ENCODE data around the gene PRICKLE2. TPM values are rescaled to one million over a fixed set of nuclear protein-coding genes. Genes with fewer than 3 reads are reported as not detected.
A peak's percentile ranks its signal among the peaks of the same experiment; 100 is the strongest.

PRICKLE2 gene
- total RNA-seq, 4 donors from 2014 or later = 26.2 to 87.3 (median 47.9) TPM

DNA sequence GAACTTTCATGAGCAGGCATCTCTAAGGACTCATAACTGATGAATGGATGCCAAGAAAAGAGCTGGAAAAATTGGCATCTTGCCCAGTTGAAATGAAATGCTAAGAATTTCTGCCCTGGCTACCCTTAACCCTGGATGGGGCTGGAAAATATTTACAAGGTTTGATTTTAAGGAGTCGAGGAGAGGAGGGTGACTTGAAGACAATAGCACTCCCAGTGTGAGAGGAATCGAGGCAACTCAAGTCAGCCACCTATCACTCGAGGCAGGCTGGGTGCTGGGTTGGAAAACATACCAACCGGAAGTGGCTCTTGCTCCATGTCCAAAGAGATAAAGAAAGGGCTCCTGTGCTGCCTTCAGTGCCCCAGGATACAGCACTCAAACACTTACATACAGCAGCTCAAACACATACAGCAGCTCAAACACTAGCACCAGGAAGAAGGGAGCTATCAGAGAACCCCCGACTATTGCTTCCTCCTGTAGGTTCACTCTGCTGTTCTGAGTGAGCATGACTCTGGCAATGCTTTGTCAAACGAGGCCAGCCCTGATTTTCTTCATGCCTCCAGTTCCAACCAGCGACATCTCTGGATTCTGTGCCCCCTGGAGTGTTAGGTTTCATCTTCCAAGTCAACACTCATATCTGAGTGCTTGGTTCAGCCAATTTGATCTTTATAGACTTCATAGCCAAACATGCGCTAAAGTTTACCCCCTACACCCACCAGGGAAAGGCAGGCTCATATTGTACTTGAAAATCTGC, 4.9 kb downstream of the PRICKLE2 start:
- Histone ChIP-seq H3K4me3 (no peak overlapping the region), H3K4me1 (peaks cover 20 to 30% of the 10 kb centered on the region in 2 donors), H3K27me3 (no peaks in the 10 kb centered on the region), H3K27ac (peak overlapping the region; percentile 76 to 87), H3K9me3 (no peaks in the 10 kb centered on the region), H3K36me3 (no peaks in the 10 kb centered on the region)
- intact Hi-C loops (cut with DNase I; ENCODE audit: low total_unique reads) = no loop called here
- DNase-seq = no peak
- no peak for TF ChIP-seq POLR2A (IDR thresholded peaks at IDR 0.05)
- TF ChIP-seq, protein P1, sequence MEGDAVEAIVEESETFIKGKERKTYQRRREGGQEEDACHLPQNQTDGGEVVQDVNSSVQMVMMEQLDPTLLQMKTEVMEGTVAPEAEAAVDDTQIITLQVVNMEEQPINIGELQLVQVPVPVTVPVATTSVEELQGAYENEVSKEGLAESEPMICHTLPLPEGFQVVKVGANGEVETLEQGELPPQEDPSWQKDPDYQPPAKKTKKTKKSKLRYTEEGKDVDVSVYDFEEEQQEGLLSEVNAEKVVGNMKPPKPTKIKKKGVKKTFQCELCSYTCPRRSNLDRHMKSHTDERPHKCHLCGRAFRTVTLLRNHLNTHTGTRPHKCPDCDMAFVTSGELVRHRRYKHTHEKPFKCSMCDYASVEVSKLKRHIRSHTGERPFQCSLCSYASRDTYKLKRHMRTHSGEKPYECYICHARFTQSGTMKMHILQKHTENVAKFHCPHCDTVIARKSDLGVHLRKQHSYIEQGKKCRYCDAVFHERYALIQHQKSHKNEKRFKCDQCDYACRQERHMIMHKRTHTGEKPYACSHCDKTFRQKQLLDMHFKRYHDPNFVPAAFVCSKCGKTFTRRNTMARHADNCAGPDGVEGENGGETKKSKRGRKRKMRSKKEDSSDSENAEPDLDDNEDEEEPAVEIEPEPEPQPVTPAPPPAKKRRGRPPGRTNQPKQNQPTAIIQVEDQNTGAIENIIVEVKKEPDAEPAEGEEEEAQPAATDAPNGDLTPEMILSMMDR (IDR thresholded peaks at IDR 0.05) = no peak

DNA sequence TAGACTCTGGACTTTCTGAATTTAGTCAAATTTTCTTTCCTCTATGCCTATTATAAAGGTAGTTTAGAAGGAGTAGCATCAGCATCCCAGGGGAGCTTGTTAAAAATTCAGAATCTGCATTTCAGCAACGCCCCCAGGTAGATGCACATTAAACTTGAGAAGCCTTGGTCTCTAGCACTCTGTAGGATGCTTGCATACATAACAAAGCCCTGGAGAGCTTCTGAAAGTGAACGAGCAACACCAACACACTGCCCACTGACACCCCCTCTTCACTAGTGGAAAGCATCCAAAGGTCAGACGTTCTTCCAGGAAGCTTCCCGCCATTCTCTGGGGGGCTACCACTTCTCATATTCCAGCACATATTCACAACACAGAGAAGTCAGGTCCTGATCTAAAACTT, 6.5 kb downstream of the PRICKLE2 start:
- no peaks in the 10 kb centered on the region for H3K27me3 ChIP-seq
- peaks cover 17 to 34% of the 10 kb centered on the region in 2 donors for H3K4me1 ChIP-seq
- no peak for DNase-seq
- no peaks in the 10 kb centered on the region for H3K36me3 ChIP-seq
- no peak for TF ChIP-seq POLR2A (IDR thresholded peaks at IDR 0.05)
- TF ChIP-seq, protein P1 (IDR thresholded peaks at IDR 0.05) = no peak
- intact Hi-C loops (cut with DNase I; ENCODE audit: low total_unique reads) = no loop called here
- no peak overlapping the region for H3K4me3 ChIP-seq
- H3K27ac ChIP-seq = peak overlapping the region; percentile 76 to 87
- no peaks in the 10 kb centered on the region for H3K9me3 ChIP-seq

DNA sequence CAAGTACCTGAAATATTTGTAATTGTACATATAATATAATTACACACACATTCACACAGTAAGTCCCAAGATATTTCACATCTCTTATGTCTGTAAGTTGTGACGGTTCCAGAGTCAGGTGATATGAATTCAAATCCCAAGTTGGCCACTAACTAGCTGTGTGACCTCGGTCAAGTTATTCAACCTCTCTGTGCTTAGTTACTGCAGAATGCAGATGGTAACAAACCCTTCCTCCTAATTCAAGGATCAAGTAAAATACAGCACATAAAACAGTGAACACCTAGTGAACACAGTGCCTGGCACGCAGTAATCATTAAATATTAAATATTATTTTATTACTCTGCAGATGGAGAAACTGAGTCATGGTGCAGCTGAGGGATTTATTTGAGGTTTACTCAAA, 6.9 kb downstream of the PRICKLE2 start:
- DNase-seq = no peak
- Histone ChIP-seq H3K36me3 (no peaks in the 10 kb centered on the region), H3K27ac (peak overlapping the region; percentile 85 to 87), H3K4me1 (peaks cover 21 to 30% of the 10 kb centered on the region in 2 donors), H3K4me3 (no peak overlapping the region), H3K9me3 (no peaks in the 10 kb centered on the region), H3K27me3 (no peaks in the 10 kb centered on the region)
- intact Hi-C loops (cut with DNase I; ENCODE audit: low total_unique reads) = no loop called here
- TF ChIP-seq, protein P1 (IDR thresholded peaks at IDR 0.05) = no peak
- TF ChIP-seq POLR2A (IDR thresholded peaks at IDR 0.05) = no peak

DNA sequence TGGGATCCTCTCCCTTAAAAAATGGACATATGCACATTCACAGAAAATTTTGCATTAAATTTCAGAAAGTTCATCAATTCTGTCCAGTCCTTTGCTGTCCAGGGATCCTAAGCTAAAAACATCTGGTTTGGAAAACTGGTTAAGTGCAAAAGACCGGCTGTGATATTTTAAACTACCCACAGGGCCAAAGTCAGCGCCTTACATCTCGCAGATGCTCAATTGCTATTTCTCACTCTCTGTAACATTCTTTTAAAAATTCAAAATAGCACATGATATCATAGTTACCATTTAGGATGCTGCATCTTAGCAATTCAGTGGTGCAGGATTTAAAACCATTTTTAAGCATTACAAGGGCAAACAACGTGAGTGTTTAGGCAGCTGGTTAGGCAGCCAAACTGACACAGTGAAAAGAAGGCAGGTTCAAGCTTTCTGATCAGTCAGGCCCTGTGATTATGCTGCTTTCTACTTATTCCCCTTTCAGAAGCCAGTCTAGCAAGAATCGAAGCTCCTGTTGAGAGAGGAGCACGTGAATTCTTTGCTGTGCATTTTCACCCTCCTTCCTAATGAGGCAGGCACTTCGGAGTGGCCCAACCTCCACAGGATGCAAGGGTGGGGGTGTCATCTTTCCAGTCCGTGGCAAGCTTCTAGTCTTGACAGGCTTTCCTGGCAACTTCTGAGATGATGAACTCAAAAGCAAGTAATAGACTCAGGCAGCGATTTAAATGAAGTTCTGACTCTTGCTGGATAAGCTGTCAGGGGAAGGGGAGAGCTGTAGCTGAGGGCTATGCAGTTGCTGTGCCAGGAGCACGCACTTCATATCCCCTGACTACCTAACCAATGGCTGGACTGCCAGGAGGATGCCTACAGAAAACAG, 8.8 kb downstream of the PRICKLE2 start:
- peak in 1 of 2 donors; percentile 45 for DNase-seq
- intact Hi-C loops (cut with DNase I; ENCODE audit: low total_unique reads) = no loop called here
- peaks cover 18 to 21% of the 10 kb centered on the region in 2 donors for H3K4me1 ChIP-seq
- H3K9me3 ChIP-seq = no peaks in the 10 kb centered on the region
- H3K4me3 ChIP-seq = no peak overlapping the region
- H3K27me3 ChIP-seq = no peaks in the 10 kb centered on the region
- TF ChIP-seq POLR2A (IDR thresholded peaks at IDR 0.05) = no peak
- TF ChIP-seq, protein P1 (IDR thresholded peaks at IDR 0.05) = no peak
- H3K27ac ChIP-seq = peak overlapping the region; percentile 85 to 92
- H3K36me3 ChIP-seq = no peaks in the 10 kb centered on the region

DNA sequence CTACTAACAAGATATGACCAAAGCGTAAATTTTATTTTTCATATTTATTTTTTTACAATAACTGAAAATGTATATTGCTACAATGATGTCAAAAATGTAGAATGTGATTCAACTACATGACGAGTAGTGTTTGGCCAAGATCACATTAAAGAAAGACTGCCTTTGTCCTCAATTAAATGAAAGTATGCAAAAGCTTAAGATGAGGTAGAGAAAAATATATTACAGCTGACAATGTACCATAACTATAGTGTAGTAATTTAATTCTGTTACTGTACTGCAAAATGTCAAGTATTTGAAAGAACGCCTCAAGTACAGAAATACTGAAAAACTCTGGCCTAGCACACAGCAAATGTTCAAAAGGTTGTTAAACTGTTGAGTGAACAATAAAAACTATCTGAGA, 9.7 kb downstream of the PRICKLE2 start:
- Histone ChIP-seq H3K4me3 (no peak overlapping the region), H3K27ac (peak overlapping the region; percentile 85 to 92), H3K27me3 (no peaks in the 10 kb centered on the region), H3K4me1 (peaks cover 15 to 21% of the 10 kb centered on the region in 2 donors), H3K9me3 (no peaks in the 10 kb centered on the region), H3K36me3 (no peaks in the 10 kb centered on the region)
- intact Hi-C loops (cut with DNase I; ENCODE audit: low total_unique reads) = no loop called here
- DNase-seq = no peak
- TF ChIP-seq POLR2A (IDR thresholded peaks at IDR 0.05) = no peak
- TF ChIP-seq, protein P1 (IDR thresholded peaks at IDR 0.05) = no peak
